Hematopoietic multipotent progenitor cell treated with erythropoietin and hydrocortisone succinate and interleukin-3 and kit ligand, for 4 days (in vitro differentiated cells): ENCODE measurements around the gene CACNA1S.

Experiments used
- DNase-seq: peaks from one replicate; pipeline ENCODE4 v3.0.0-alpha.2; 2015

CACNA1S gene

GRCh38 chr1:201112173-201112731 is at the start of gene CACNA1S:
Gene CACNA1S (minus strand): TSS chr1:201112426. CDS start chr1:201112339, 87 bp downstream.
- no peak for DNase-seq

GRCh38 chr1:201157949-201158348 is 45.7 kb upstream of the CACNA1S start:
- DNase-seq: no peak

GRCh38 chr1:201156819-201157218 is 44.6 kb upstream of the CACNA1S start:
- no peak for DNase-seq

- DNase-seq: no peak
Measured at GRCh38 chr1:201156346-201156745, 44.1 kb upstream of the CACNA1S start.

- DNase-seq: no peak
Measured at GRCh38 chr1:201155354-201155753, 43.1 kb upstream of the CACNA1S start.

- DNase-seq: peak; percentile 98
Measured at GRCh38 chr1:201154389-201155165, 42.4 kb upstream of the CACNA1S start, which contains the start of gene TMEM9. Gene TMEM9 (minus strand): TSS chr1:201154474. CDS start chr1:201153923, 551 bp downstream.

- peak; percentile 82 for DNase-seq
Measured at GRCh38 chr1:201153474-201154388, 41.5 kb upstream of the CACNA1S start.

- peak; percentile 76 for DNase-seq
Measured at GRCh38 chr1:201149400-201149799, 37.2 kb upstream of the CACNA1S start.

- no peak for DNase-seq
Measured at GRCh38 chr1:201147396-201148015, 35.3 kb upstream of the CACNA1S start.

GRCh38 chr1:201146626-201147390 is 34.6 kb upstream of the CACNA1S start:
- DNase-seq: no peak

GRCh38 chr1:201145816-201146215 is 33.6 kb upstream of the CACNA1S start:
- DNase-seq: no peak

GRCh38 chr1:201145132-201145531 is 32.9 kb upstream of the CACNA1S start:
- DNase-seq: no peak

GRCh38 chr1:201144701-201145100 is 32.5 kb upstream of the CACNA1S start:
- no peak for DNase-seq

GRCh38 chr1:201143726-201144635 is 31.8 kb upstream of the CACNA1S start:
- no peak for DNase-seq

GRCh38 chr1:201142849-201143725 is 30.9 kb upstream of the CACNA1S start:
- DNase-seq: no peak

- no peak for DNase-seq
Measured at GRCh38 chr1:201142011-201142848, 30.0 kb upstream of the CACNA1S start.

- DNase-seq: no peak
Measured at GRCh38 chr1:201141418-201141817, 29.2 kb upstream of the CACNA1S start.

GRCh38 chr1:201140941-201141260 is 28.7 kb upstream of the CACNA1S start:
- no peak for DNase-seq
